Measurements from ENCODE around the gene CABLES2.

The CABLES2 gene

GRCh38 chr20:62386383-62387218 lies 20.5 kb downstream of the CABLES2 start, which contains the start of gene RPS21:
TSS of gene RPS21 (plus strand) at chr20:62387103. CDS start at chr20:62387339, 236 bp downstream.
- Histone ChIP-seq H3K4me1 (ENCODE audit: control insufficient read depth, insufficient read depth, low read length, unreplicated experiment) (peaks cover 14% of the 10 kb centered on the region), H2AFZ (ENCODE audit: low read length, unreplicated experiment) (peak within 1 kb of the TSS; percentile 97), H3K79me2 (ENCODE audit: control insufficient read depth, insufficient read depth, low read length, unreplicated experiment) (peaks cover 46% of the 10 kb centered on the region), H3K4me3 (ENCODE audit: low read depth, low read length) (peak within 1 kb of the TSS; percentile 100), H3K27me3 (ENCODE audit: insufficient read depth, low read length) (no peaks in the 10 kb centered on the region), H3K27ac (ENCODE audit: low read depth, low read length) (peak within 1 kb of the TSS; percentile 68), H3K36me3 (ENCODE audit: insufficient read depth, low read length) (peaks cover 13% of the 10 kb centered on the region)

- Histone ChIP-seq H3K27me3 (ENCODE audit: insufficient read depth, low read length) (no peaks in the 10 kb centered on the region), H3K27ac (ENCODE audit: low read depth, low read length) (no peak overlapping the region), H3K4me3 (ENCODE audit: low read depth, low read length) (no peak overlapping the region), H2AFZ (ENCODE audit: low read length, unreplicated experiment) (no peak overlapping the region), H3K79me2 (ENCODE audit: control insufficient read depth, insufficient read depth, low read length, unreplicated experiment) (peaks cover 28% of the 10 kb centered on the region), H3K36me3 (ENCODE audit: insufficient read depth, low read length) (peaks cover 4% of the 10 kb centered on the region), H3K4me1 (ENCODE audit: control insufficient read depth, insufficient read depth, low read length, unreplicated experiment) (peaks cover 12% of the 10 kb centered on the region)
These were observed 24.5 kb downstream of the CABLES2 start for GRCh38 chr20:62382306-62383198.

GRCh38 chr20:62381842-62382241 lies 25.2 kb downstream of the CABLES2 start:
- no peak overlapping the region for H2AFZ ChIP-seq (ENCODE audit: low read length, unreplicated experiment)
- H3K79me2 ChIP-seq (ENCODE audit: control insufficient read depth, insufficient read depth, low read length, unreplicated experiment) = peaks cover 21% of the 10 kb centered on the region
- peaks cover 12% of the 10 kb centered on the region for H3K4me1 ChIP-seq (ENCODE audit: control insufficient read depth, insufficient read depth, low read length, unreplicated experiment)
- no peaks in the 10 kb centered on the region for H3K27me3 ChIP-seq (ENCODE audit: insufficient read depth, low read length)
- H3K27ac ChIP-seq (ENCODE audit: low read depth, low read length) = no peak overlapping the region
- no peak overlapping the region for H3K4me3 ChIP-seq (ENCODE audit: low read depth, low read length)
- H3K36me3 ChIP-seq (ENCODE audit: insufficient read depth, low read length) = peaks cover 4% of the 10 kb centered on the region

GRCh38 chr20:62381202-62381797 lies 25.8 kb downstream of the CABLES2 start:
- H3K27me3 ChIP-seq (ENCODE audit: insufficient read depth, low read length) = no peaks in the 10 kb centered on the region
- no peak overlapping the region for H3K27ac ChIP-seq (ENCODE audit: low read depth, low read length)
- peaks cover 4% of the 10 kb centered on the region for H3K36me3 ChIP-seq (ENCODE audit: insufficient read depth, low read length)
- H2AFZ ChIP-seq (ENCODE audit: low read length, unreplicated experiment) = no peak overlapping the region
- no peak overlapping the region for H3K4me3 ChIP-seq (ENCODE audit: low read depth, low read length)
- H3K79me2 ChIP-seq (ENCODE audit: control insufficient read depth, insufficient read depth, low read length, unreplicated experiment) = peaks cover 15% of the 10 kb centered on the region
- peaks cover 12% of the 10 kb centered on the region for H3K4me1 ChIP-seq (ENCODE audit: control insufficient read depth, insufficient read depth, low read length, unreplicated experiment)

- Histone ChIP-seq H3K27me3 (ENCODE audit: insufficient read depth, low read length) (no peaks in the 10 kb centered on the region), H3K4me1 (ENCODE audit: control insufficient read depth, insufficient read depth, low read length, unreplicated experiment) (peaks cover 18% of the 10 kb centered on the region), H3K79me2 (ENCODE audit: control insufficient read depth, insufficient read depth, low read length, unreplicated experiment) (no peaks in the 10 kb centered on the region), H3K27ac (ENCODE audit: low read depth, low read length) (no peak overlapping the region), H3K36me3 (ENCODE audit: insufficient read depth, low read length) (peaks cover 4% of the 10 kb centered on the region), H3K4me3 (ENCODE audit: low read depth, low read length) (no peak overlapping the region), H2AFZ (ENCODE audit: low read length, unreplicated experiment) (no peak overlapping the region)
These were observed 28.9 kb downstream of the CABLES2 start for GRCh38 chr20:62378215-62378614.

- peaks cover 18% of the 10 kb centered on the region for H3K4me1 ChIP-seq (ENCODE audit: control insufficient read depth, insufficient read depth, low read length, unreplicated experiment)
- no peaks in the 10 kb centered on the region for H3K79me2 ChIP-seq (ENCODE audit: control insufficient read depth, insufficient read depth, low read length, unreplicated experiment)
- H2AFZ ChIP-seq (ENCODE audit: low read length, unreplicated experiment) = no peak overlapping the region
- H3K4me3 ChIP-seq (ENCODE audit: low read depth, low read length) = no peak overlapping the region
- H3K27me3 ChIP-seq (ENCODE audit: insufficient read depth, low read length) = no peaks in the 10 kb centered on the region
- H3K27ac ChIP-seq (ENCODE audit: low read depth, low read length) = no peak overlapping the region
- peaks cover 4% of the 10 kb centered on the region for H3K36me3 ChIP-seq (ENCODE audit: insufficient read depth, low read length)
These were observed 29.4 kb downstream of the CABLES2 start for GRCh38 chr20:62377615-62378178.

GRCh38 chr20:62377064-62377461 lies 30.0 kb downstream of the CABLES2 start:
- H3K79me2 ChIP-seq (ENCODE audit: control insufficient read depth, insufficient read depth, low read length, unreplicated experiment) = no peaks in the 10 kb centered on the region
- no peaks in the 10 kb centered on the region for H3K27me3 ChIP-seq (ENCODE audit: insufficient read depth, low read length)
- peaks cover 18% of the 10 kb centered on the region for H3K4me1 ChIP-seq (ENCODE audit: control insufficient read depth, insufficient read depth, low read length, unreplicated experiment)
- H3K36me3 ChIP-seq (ENCODE audit: insufficient read depth, low read length) = peaks cover 3% of the 10 kb centered on the region
- no peak overlapping the region for H2AFZ ChIP-seq (ENCODE audit: low read length, unreplicated experiment)
- H3K27ac ChIP-seq (ENCODE audit: low read depth, low read length) = no peak overlapping the region
- H3K4me3 ChIP-seq (ENCODE audit: low read depth, low read length) = no peak overlapping the region

- peaks cover 18% of the 10 kb centered on the region for H3K4me1 ChIP-seq (ENCODE audit: control insufficient read depth, insufficient read depth, low read length, unreplicated experiment)
- H3K27me3 ChIP-seq (ENCODE audit: insufficient read depth, low read length) = no peaks in the 10 kb centered on the region
- no peaks in the 10 kb centered on the region for H3K79me2 ChIP-seq (ENCODE audit: control insufficient read depth, insufficient read depth, low read length, unreplicated experiment)
- H3K27ac ChIP-seq (ENCODE audit: low read depth, low read length) = no peak overlapping the region
- no peaks in the 10 kb centered on the region for H3K36me3 ChIP-seq (ENCODE audit: insufficient read depth, low read length)
- no peak overlapping the region for H2AFZ ChIP-seq (ENCODE audit: low read length, unreplicated experiment)
- no peak overlapping the region for H3K4me3 ChIP-seq (ENCODE audit: low read depth, low read length)
These were observed 30.7 kb downstream of the CABLES2 start for GRCh38 chr20:62376112-62377063.

- H3K4me1 ChIP-seq (ENCODE audit: control insufficient read depth, insufficient read depth, low read length, unreplicated experiment) = peaks cover 28% of the 10 kb centered on the region
- H3K27ac ChIP-seq (ENCODE audit: low read depth, low read length) = no peak overlapping the region
- H3K4me3 ChIP-seq (ENCODE audit: low read depth, low read length) = no peak overlapping the region
These were observed 32.5 kb downstream of the CABLES2 start for GRCh38 chr20:62374331-62375152.

More at GRCh38 chr20:62374331-62375152, 32.5 kb downstream of the CABLES2 start:
- Histone ChIP-seq H3K27me3 (ENCODE audit: insufficient read depth, low read length) (no peaks in the 10 kb centered on the region), H3K36me3 (ENCODE audit: insufficient read depth, low read length) (no peaks in the 10 kb centered on the region), H3K79me2 (ENCODE audit: control insufficient read depth, insufficient read depth, low read length, unreplicated experiment) (no peaks in the 10 kb centered on the region), H2AFZ (ENCODE audit: low read length, unreplicated experiment) (no peak overlapping the region)

Measured in ACC112 (cell line).